MV-4-11 (cell line): ENCODE data around the gene EFNA3.

Source experiments
- DNase-seq: peaks from one replicate; lab custom pipeline; 2025; lab: John Stamatoyannopoulos, UW

The EFNA3 gene

GRCh38 chr1:155078469-155079209, at the start of gene EFNA3:
EFNA3 (plus strand) TSS chr1:155078837; CDS start chr1:155078942, 105 bp downstream.
- no peak for DNase-seq

GRCh38 chr1:155029513-155030242, 49.0 kb upstream of the EFNA3 start:
- no peak for DNase-seq

DNA sequence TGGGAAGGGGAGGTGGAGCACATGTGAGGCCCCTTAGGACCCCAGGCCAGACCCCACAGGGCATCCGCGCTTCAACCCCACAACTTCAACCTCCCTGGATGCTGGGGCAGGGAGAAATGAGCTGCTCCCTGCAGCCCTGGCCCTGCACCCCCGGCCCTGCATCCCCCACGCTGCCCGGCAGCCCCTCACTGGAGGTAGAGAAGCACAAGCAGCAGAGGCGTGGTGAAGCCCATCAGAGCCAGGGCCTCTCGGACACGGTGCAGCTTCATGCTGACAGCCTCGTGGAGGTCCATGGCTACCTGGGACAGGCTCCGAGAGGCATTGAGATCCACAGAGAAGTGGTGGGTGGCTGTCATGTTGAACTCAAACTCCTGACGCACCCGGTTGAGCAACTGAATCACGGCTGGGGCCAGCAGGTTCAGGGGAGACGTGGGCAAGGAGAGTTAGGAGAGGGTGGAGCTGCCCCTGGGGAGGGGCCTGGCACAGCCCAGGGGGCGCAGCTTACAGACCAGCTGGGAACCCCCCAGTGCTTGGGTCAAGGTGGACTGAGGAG, 48.3 kb upstream of the EFNA3 start:
- no peak for DNase-seq

DNA sequence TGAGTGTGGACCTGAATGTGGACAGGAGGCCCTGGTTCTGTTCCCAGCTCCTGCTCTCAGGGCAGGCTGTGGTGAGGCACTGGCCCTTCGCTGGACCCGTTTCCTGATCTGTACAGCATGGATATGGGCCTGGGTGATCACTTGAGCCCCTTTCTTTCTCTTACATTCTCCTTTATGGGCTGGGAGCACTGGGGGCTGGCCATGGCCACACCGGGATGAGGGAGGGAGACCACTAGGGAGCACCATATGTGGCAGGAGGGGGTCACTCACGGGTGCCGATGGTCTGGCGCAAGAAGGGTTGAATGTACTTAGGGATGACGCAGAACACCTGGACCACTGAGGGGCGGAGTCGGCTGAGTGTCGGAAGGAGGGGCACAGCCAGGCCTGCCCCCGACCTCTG, 47.7 kb upstream of the EFNA3 start:
- no peak for DNase-seq

- no peak for DNase-seq
Measured at GRCh38 chr1:155032886-155033285, 45.8 kb upstream of the EFNA3 start.

GRCh38 chr1:155033524-155033923, 45.1 kb upstream of the EFNA3 start, which contains the start of the genes DCST1 and DCST2:
DCST1 (plus strand) TSS chr1:155033824; CDS start chr1:155034037, 213 bp downstream.
DCST2 (minus strand) TSS chr1:155033781; CDS start chr1:155033701, 80 bp downstream.
- DNase-seq, result no peak

DNA sequence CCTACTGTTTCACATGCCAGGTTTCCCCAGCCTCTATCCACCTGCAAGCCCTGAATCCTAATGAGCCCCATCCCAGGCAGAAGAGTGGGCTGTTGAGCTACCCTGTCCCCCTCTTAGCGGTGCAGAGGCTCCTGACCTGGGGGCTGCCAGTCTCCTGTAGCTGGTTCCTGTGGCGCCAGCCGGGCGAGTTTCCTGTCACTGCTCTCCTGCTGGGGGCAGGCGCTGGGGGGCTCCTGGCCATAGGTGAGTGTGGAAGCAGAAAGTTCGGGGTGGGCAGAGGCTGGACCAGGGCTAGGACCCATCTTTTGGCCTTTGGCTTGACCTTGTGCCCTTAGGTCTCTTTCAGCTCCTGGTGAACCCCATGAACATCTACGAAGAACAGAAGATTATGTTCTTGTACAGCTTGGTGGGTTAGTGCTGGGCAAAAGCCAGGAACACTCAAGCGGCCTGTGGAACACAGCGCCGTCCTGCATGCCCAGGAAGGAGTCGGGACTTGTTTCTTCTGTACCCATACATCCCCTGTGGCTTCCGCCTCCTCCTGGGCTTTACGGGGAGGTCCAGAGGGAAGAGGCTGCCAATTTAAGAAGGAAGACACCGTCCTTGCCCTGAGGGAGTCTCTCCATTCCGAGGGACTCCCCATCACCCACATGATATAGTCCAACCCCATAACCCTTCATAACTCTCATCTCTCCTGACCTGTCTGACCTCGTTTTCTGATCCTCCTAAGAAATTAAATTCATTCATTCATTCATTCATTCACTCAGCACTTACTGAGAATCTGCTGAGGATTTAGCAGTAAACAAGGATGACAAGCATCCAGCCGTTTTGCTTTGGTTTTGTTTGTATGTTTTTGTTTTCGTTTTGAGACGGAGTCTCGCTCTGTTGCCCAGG, 44.1 kb upstream of the EFNA3 start:
- no peak for DNase-seq

- DNase-seq, result peak; percentile 42
Measured at GRCh38 chr1:155035936-155036335, 42.7 kb upstream of the EFNA3 start.

DNA sequence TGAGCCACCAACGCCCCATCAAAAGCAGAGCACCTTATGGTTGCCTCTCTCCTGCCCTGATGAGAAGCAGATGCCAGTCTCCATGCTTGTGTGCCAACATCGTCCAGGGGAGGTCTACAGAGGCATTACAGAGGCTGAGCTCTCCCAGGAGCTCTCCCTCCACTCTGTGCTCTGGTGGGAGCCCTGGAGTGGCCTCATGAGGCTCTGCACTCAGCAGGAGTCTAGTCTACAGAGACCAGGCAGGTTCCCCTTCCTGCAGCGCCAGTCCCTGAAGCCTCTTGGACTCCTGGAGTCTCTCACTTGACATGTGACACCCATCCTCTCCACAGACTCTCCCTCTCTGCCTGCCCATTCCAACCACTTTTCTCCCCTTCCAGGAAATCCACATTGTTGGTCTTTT, 41.6 kb upstream of the EFNA3 start:
- DNase-seq, result no peak

DNA sequence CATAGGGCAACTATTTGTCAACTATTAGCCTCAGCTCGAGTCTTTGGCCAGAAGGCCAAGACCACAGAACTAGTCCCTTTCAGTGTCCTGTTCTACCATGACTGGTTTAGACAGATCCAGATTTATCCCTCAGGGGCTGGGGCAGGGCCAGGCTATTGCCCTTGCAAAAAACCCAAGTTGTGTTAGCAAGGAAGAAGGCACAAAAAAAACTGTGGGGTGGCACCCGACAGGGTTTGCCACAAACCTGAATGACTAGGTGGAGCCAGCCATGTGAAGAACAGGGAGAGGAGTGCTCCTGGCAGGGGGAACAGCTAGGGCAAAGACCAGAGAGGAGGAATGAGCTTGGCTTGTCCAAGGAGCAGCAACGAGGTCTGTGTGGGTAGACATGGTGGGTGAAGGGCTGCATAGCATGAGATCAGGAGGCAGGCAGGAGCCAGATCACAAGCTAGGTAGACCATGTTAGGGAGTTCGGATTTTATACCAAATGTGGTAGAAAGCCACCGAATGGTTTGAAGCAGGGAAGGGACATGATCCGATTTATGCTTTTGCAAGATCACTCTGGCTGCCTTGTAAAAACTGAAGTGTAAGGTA, 40.7 kb upstream of the EFNA3 start:
- no peak for DNase-seq

- peak; percentile 37 for DNase-seq
Measured at GRCh38 chr1:155038602-155039307, 39.9 kb upstream of the EFNA3 start.

- DNase-seq, result no peak
Measured at GRCh38 chr1:155039308-155039669, 39.3 kb upstream of the EFNA3 start.

- no peak for DNase-seq
Measured at GRCh38 chr1:155040358-155041093, 38.1 kb upstream of the EFNA3 start.

GRCh38 chr1:155042789-155043188, 35.8 kb upstream of the EFNA3 start:
- DNase-seq, result no peak

GRCh38 chr1:155043301-155043702, 35.3 kb upstream of the EFNA3 start:
- no peak for DNase-seq

- no peak for DNase-seq
Measured at GRCh38 chr1:155043793-155044192, 34.8 kb upstream of the EFNA3 start.

- DNase-seq, result no peak
Measured at GRCh38 chr1:155044365-155044764, 34.3 kb upstream of the EFNA3 start.

DNA sequence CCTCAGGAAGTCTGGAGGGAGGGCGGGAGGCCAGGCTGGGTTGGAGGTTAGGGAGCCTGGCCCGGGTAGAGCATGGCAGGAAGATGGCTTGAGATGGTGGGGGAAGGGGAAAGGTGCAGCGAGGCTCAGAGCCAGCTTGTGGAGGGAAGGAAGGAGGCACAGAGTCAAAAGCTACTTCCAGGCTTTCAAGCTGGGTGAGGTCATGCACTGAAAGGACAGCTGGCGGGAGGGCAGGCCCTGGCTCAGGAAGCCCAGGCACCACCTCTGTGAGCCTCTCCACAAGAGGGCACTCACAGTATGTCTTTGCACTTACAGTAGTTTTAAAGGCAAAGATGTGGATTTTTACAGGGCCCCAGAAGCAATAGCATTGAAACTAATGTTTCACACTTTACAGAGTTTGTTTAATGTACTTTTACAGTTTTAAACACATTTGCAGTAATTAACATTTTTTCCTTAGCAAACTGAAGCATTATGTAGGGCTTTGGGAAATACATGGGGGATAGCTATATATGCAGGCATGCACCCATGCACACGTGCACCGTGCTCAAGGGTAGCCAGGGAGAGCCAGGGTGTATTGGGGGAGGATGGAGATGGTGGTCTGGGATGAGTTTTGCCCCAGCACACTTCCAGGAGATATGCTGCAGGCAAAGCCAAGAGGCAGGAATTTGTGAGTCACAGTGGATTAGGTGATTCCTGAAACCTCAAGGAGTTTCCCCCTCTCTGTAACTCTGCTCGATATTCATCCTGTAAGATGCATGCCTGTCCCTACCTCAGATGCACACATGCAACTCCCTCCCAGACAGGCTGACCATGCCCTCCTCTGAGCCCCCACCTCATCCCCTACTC, 33.6 kb upstream of the EFNA3 start:
- DNase-seq, result peak; percentile 84
